M059J (cell line): ENCODE data around the gene SRGAP3. TPM values are rescaled to one million over a fixed set of nuclear protein-coding genes. Genes with fewer than 3 reads are reported as not detected.
A peak's percentile ranks its signal among the peaks of the same experiment; 100 is the strongest.

ENCODE experiments used
- DNase-seq: peaks from one replicate; pipeline ENCODE4 v3.0.0-alpha.2; 2012; ENCODE audit warnings: low read depth
- total RNA-seq: library from RNA; depleted of rRNA; stranded (reverse); fragments of >200 nt; shearing (Covaris generic); gene quantifications from 2 replicates; pipeline ENCODE4 v1.2.3, GENCODE V29; 2014

SRGAP3 gene
- total RNA-seq, 1 experiment from 2014 or later, result 2.6 TPM

DNA sequence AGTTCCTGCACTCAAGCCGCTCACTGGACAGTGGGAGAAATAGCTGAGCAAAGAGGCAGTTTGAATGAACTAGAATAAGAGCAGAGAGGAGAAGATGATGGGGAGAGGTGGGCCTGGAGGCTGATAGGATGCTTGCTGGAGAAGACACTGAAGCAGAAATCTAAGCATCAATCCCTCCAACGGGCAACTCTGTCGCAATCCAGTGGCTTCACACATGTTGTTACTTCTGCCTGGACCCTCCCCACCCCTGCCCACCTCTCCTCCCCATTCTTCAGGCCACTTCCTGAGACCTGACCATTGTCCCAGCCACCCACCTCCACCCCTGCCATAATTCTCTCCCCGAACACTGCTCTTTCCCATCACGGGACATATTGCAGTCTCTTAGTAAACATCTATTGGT lies 76.0 kb downstream of the SRGAP3 start:
- DNase-seq, result no peak

DNA sequence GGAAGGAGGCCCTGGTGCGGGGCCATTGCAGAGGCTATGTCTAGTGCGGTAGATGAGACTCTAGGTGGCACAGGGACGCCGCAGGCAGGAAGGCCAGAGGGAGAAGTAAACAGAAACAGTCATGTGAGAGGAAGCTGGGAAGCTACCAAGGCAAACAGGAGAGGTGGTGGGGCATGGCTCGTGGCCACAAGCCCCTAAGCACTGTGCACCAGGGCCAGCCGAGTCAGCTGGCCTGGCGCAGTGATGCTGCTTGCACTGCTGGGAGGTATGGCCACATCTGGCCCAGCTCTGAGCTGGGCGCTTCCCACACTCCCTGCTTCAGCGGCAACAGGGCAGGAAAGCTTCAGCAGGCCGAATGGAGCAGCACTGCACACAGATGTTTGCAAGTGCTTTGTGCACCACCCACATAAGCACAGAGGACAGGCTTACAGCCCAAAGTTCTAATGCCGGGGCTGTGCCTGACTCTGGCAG lies 76.6 kb downstream of the SRGAP3 start:
- DNase-seq, result no peak

DNA sequence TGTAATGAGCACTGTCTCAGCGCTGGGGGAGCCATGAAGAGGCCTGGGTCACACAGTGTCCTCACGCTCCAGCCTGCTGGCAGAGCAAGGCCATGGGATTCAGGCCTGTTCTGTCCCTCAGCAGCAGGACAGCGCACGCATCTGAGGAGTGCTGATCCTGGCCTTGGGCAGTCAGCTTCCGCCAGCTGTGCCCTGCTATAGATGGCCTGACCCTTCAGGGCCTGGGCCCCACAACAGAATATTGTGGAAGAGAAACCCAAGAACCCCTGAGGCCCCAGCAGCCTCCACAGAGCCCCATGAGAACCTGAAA lies 78.6 kb downstream of the SRGAP3 start:
- no peak for DNase-seq

DNA sequence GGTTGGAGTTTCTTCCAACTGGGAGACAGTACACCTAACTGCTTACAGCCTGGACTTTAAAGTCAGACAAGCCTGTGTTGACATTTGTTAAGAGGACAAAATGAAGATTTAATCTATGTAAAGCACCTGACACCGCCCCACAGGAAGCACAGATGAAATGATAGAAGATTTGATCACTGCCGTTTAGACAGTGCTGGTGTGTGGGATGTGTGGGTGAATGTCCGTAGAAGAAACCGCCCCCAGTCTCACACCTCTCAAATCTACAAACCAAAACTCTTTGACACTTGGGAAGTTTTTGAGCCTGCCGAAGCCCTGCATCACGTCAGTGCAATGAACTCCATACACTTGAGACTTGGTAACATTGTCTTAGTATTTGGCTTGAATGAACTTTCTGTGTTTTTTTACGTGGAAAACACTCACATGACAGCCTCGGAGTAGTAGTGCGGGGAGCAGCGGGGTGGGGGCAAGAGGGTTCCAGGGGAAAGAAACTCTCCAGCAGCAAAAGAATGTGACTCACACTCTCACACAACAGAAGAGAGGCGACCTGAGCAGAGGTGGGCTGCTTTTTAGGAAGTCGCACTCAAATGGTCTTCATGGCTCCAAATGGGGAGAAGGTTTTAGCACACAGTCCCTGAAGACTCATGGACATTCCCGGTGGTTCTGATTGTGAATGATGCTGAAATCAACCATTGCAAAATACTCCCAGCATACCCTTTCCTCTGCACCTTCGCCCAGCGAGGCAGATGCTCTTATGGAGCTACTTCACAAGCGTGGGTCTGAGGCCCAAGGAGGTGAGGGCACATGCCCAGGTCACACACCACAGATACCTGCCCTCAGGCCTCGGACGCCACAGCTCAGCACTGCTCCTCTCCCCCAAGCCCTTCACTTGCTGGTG lies 79.2 kb downstream of the SRGAP3 start:
- no peak for DNase-seq

DNA sequence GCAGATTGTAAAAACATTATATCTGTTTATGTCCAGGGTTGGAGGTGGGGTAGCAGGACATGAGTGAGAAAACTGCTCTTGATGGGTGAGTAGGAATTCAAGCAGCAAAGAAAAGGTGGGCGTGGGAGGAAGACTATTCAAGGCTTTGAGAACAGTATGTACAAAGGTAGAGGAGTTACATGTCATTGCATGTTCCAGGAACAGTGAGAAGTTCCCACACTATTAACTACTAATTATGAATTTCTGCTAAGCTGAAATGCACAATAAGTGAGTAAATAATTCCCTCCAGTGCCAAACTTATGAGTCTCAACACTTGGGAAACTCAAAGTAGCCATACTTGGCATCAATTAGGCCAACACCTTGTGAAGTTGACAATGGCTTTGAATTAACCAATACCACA lies 80.1 kb downstream of the SRGAP3 start:
- no peak for DNase-seq

DNA sequence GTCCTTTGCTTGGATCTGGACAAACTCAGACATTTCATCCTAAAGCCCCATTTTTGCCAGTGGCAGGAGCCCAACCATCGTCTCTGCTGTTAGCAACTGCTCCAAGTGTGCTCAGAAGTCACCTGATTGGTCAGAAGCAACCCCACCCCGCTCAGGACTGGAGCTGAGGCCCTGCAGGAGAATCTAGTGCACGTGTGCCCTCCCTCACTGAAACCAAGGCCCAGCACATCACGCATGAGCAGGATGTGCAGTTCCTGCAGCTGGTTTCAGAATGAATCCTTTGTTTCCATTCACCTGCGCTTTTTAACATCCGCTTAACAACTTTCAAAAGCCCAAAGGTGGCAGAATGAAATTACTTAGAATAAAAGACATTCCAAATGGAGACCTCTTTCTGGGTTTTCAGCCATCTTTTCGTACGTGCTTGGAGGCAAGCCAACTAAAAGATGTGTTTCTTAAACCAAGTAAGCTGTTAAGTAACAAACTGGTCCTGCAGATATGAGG lies 81.2 kb downstream of the SRGAP3 start:
- no peak for DNase-seq

DNA sequence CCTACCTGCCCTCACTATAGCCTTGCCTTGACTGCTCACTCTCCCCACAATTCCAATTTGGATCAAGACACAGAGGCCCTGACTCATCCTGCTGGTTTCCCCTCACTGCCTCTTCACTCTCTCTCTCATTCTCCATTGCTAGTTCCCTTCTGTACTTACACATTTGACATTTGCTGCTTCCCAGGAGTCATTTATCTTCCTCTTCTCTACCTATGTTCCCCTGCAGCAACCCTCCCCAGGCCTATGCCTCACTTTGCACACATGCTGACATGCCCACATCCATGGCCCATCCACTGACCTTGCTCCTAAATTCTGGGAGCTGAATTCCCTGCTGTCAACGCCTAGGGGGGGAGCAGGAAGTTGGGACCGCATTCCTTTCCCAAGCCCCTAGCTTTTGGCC lies 82.2 kb downstream of the SRGAP3 start:
- DNase-seq, result no peak

DNA sequence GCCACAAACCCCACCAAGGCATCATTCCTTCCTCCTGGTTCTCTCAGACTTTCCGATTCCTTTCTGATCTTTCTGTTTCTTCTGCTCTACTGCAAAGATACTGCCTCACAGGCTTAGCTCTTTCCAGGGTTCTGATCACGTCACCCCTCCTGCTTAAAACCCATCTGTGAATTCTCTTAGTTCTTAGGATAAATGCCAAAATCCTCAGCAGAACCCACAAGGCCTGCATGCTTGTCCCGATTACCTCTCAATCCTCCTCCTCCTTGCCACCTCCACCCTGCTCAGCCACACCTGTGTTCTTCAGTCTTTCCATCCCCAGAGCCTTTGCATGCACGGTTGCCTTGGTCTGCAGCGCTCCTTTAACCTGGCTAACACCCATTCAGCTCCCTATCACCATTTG lies 84.0 kb downstream of the SRGAP3 start:
- no peak for DNase-seq

DNA sequence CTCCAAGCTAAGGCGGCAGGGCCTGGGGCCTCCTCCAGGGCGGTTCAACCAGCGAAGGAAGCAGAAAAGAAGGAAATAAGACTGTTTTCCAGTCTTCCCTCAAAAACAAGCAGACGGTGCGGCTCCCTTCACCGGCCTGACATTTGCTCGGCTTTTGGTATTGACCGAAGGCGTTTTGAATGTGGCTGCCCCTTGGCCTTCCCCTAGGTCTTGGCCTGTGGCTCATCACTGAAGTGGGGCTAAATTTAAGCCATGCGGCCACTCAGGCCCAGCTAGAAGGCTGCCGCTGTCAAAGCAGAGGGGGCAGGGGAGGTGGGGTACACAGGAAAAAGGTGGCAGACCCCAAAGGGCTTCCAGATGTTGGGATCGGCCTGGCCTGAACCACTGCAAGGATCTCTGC lies 86.2 kb downstream of the SRGAP3 start:
- DNase-seq, result no peak

DNA sequence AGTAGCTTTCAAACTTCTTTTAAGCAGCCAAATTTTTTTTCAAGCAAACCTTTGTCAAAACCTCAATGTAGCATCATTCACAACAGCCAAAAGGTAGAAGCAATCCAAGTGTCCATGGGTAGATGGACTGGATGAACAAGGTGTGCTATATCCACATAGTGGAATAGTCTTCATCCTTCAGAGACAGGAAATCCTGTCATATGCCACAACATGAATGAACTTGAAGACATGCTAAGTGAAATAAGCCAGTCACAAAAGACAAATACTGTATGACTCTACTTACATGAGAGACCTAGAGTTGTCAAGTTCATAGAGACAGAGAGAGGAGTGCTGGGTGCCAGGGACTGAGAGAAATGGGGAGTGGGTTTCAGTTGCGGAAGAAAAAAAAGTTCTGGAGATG lies 87.6 kb downstream of the SRGAP3 start:
- no peak for DNase-seq

DNA sequence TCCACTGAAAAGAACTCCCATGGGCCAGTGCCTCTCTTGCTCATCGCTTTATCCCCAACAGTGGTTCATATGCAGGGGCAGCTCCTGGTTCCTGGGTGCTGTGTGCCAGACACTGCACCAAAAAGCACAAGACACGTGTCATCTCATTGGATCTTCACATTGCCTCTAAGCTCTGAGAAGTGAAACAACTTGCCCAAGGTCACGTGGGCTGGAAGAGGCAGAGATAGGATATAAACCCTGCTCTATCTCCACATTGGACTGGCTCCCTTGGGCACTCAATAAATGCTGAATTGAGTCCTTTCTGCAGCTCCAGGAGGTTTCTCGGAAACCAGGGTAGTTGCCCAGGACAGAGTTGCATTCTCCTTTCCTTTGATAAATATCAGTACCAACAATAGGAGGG lies 88.1 kb downstream of the SRGAP3 start:
- no peak for DNase-seq

DNA sequence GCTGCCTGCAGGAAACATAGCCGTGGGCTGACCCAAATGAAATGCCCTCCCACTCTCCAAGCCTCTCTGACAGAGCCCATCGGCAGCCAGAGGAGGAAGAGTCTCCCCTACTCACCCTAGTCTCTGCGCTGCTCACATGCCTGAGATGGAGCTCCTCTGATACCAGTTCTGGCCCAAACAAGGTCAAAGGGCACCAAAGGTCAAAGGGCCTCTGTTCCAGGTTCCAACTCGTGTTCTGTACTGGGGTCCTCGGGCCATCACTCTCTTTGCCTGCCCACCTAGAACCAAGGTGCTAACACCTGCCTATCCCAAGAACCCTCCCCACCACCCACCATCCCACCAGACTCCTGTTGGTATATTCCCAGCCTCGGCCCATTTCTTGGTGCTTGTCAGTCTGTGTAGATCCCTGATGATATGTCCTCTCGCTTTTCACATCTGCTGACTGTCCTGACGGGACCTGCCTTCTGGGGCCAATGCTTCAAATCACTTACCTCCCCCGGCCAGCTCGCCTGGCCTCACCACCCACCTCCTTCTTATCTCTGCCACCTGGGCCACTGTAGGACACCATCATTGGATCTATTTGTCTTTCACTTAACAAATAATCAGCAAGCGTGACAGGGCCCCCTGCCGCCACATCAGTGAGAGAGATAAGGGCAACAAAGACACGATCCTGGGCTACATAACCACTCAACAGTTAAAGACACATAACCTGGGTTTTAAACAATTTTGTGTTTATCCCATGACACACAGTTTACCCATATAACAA lies 90.4 kb downstream of the SRGAP3 start:
- no peak for DNase-seq

DNA sequence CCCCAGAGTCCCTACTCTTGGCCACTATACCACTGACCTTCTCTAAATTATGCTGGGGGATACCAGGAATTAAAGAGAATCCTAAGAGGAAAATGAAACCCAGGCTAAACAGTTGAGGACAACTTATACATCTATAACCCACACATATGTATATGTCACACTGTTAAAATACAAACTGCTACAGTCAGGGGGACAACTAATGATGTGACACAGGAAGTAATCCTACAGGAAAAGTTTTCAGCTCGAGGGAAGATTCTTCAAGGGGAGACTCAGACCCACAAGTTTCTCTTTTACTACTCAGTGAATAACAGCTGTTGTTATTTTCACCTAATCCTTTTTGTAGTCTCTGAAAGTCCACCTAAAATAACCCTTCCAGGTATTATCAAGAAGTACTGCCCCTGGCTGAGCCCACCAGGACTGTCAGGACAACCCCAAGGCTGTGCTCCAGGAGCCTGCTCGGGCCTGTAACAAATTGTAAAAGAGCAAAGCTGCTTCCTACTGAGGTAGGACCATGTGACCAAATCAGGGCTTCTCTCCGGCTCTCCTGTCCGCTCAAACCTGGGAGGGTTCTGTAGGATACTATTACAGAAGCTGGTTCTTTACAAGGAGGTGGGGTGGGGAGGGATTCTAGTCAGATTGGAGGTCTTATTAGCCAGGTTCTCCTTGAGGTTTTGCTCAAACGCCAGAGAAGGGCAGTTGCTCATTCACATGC lies 91.6 kb downstream of the SRGAP3 start:
- DNase-seq, result no peak

DNA sequence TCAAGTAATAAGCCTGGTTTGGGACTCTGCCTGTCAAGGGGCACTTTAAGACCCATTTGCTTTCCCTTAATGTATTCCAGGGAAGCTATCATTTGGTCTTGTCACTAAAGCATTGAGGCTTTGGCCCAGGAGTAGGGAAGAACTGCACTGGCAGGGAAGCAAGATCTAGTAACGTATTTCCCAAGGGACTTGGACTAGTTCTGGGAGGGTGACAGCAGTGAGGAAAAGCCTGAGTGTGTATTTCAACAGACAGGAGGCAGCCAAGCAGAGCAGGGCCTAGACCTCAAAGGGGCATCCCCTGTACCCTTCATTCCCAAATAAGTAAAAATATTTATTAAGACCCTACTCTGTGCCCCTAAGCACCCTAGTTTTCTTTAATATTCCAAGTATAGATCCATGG lies 92.8 kb downstream of the SRGAP3 start:
- no peak for DNase-seq

DNA sequence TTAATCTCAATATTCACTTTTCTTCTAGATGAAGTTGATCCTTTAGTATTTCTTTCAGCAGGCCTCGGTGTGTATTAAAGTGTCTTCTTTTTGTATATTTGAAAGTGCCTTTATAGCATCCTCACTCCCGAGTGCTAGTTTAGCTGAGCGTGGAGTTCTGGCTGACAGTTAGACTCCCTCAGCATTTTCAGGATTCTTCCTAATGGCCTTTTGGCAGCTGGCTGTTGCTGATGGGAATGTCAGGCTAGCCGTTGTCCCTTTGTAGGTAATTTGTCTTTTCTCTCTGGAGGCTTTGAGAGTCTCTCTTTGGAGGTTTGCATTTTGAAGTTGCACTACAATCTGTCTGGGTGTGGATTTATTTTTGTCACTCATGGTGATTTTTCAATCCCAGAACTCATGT lies 94.4 kb downstream of the SRGAP3 start:
- DNase-seq, result no peak

DNA sequence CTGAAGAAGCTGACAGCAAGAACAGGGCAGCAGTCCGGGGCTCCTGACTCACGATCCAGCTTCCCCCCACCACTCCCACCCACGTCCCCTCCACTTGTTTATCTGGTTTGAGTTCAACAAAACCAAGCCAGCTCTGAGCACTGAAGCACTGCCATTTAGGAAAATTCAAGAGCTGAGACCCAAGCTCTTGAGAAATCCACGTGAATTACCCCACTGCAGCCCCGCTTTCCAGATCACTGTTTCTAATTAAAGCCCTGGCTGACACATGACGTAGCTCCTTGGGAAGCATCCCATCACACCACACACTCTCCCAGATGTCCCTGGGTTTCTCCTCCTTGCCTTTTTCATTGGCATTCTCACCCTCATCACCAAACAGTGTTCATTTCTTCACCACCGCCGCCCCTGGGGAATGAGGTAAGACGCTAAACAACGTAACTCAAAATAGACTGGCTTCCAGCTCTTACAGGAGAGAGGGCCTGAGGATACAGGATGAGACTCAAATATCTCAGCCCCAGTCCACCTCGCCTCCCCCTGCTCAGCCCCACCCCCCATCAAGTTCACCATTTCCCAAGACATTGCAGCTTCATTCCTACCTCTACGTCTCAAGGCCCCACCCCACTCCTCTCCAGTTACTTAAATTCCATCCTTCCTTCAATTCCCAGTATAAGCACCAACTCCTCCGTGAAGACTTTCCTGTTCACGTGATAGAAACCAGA lies 95.4 kb downstream of the SRGAP3 start:
- no peak for DNase-seq

DNA sequence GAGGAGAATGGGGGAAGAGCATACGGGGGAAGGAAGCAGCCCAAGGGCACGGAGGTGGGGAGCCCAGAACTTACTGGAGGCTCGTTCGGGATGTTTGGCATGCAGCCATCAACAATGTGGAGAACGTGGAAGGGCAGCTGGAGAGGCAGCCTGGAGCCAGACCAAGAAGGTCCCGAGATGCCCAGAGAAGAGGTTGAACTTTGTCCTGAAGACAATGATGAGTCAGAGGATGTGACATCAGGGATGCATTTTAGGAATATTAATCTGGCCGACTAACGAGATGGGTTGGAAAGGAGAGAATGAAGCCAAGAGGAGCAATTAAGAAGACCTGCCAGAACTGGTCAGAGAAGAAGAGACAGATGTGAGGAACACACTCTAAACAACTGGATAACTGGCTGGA lies 98.2 kb downstream of the SRGAP3 start:
- peak; percentile 63 for DNase-seq

DNA sequence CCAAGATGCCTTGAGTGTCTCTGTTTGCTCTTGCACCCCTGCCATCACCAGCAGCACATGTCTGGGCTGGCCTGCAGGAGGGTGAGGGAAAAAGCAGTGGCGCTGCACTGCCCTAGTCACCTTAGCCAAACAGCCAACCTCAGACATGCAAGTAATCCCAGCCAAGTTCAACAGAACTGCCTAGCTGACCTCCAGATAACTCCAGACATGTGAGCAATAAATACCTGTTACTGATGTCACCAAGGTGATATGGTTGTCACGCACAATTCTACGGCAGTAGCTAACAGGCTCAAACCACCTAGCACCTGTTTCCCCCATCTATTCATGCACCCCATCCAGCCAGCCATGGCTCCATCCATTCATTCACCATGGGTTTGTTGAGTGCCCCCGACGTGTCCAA lies 99.9 kb downstream of the SRGAP3 start:
- no peak for DNase-seq

DNA sequence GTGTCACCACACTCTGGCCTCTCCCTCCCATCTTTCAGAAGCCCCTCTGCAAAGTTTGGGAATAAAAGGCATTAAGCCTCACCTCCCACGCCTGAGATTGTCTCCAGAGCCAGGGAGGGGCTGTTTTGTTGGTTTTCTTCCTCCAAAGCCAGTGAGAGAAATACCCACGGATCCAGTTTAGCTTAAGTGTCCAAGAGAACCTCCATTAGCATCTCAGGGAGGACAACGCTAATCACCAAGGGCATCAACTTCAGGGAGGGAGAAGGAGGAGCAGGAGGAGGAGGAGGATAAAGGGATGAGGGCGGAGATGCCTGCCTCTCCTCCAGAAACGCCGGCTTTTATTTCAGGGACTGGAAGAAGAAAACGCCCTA lies 101.6 kb downstream of the SRGAP3 start:
- DNase-seq, result no peak

DNA sequence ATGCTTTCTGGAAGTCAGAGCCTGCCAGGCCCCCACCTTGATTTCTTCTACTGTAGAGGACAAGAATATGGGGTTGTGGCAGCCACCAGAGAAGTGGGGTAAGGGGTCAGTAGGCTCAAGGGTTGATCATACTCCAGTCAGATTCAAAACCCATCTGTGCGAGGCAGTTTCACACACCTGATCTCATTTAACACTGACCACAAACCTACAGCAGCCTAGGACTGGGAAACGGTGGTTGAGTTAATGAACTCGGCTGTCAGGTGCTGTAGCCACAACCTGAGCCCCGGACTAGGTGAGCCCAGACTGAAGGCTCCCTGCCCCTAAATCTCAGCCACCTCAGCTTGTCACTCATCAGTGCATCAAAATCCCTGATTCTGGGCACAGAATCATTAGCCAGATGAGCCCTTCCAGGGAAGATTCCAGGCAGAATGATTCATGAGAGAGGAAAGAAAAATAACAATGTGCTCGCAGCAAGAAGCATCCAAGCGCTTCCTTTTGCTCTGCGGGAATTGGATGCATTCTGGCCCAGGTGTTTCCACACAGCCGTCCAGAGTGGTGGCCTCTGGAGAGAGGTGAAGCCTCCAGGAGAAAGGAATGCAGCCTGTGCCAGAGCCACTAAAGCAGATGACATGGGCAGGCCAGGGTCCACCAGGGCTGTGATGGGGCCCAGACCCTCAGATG lies 102.1 kb downstream of the SRGAP3 start:
- peak; percentile 23 for DNase-seq

DNA sequence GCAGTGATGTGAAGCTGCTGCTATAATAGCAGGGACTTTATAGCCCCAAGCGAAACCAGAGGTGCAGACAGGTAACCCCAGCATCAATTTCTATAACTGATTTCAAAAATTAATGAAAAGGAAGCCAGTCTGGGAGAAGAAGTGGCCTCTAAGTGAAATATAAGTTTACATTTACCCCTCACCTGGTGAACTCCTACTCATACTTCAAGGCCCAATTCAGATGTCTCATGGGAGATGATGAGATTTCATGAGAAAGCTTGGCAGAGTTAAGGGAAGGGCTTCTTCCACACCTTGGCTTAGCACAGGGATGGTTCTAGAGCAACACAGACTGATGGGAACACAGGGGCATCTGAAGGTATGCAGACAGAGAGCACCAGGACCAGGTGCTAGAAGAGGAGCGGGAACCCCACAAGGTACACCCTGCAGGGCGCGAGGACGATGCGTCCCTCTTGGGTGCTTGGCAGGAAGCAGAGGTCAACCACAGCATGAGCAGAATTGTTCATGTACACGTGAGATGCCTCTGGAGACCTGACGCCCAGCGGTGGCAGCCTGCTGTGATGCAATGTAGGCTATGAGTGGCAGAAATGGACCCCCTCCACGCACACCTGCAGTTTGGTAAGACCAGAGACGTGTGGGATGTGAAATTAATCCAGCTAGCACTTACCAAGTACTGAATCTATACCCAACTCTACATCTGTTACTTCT lies 102.9 kb downstream of the SRGAP3 start:
- no peak for DNase-seq
